HG03135 (cell line): Measurements from ENCODE around the gene CHSY1.
"Not testable (repeated sequence)": the region's sequence is repeated elsewhere in the genome, so short reads cannot be mapped to it uniquely, and the experiment has no call there.

Source experiments
- ATAC-seq: cut with Tn5 transposase; IDR thresholded peaks from one replicate; pipeline ENCODE4 v1.9.1; 2021; ENCODE audit warnings: mild to moderate bottlenecking, moderate library complexity; ENCODE audit not compliant: unreplicated experiment

Gene CHSY1, protein sequence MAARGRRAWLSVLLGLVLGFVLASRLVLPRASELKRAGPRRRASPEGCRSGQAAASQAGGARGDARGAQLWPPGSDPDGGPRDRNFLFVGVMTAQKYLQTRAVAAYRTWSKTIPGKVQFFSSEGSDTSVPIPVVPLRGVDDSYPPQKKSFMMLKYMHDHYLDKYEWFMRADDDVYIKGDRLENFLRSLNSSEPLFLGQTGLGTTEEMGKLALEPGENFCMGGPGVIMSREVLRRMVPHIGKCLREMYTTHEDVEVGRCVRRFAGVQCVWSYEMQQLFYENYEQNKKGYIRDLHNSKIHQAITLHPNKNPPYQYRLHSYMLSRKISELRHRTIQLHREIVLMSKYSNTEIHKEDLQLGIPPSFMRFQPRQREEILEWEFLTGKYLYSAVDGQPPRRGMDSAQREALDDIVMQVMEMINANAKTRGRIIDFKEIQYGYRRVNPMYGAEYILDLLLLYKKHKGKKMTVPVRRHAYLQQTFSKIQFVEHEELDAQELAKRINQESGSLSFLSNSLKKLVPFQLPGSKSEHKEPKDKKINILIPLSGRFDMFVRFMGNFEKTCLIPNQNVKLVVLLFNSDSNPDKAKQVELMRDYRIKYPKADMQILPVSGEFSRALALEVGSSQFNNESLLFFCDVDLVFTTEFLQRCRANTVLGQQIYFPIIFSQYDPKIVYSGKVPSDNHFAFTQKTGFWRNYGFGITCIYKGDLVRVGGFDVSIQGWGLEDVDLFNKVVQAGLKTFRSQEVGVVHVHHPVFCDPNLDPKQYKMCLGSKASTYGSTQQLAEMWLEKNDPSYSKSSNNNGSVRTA

DNA sequence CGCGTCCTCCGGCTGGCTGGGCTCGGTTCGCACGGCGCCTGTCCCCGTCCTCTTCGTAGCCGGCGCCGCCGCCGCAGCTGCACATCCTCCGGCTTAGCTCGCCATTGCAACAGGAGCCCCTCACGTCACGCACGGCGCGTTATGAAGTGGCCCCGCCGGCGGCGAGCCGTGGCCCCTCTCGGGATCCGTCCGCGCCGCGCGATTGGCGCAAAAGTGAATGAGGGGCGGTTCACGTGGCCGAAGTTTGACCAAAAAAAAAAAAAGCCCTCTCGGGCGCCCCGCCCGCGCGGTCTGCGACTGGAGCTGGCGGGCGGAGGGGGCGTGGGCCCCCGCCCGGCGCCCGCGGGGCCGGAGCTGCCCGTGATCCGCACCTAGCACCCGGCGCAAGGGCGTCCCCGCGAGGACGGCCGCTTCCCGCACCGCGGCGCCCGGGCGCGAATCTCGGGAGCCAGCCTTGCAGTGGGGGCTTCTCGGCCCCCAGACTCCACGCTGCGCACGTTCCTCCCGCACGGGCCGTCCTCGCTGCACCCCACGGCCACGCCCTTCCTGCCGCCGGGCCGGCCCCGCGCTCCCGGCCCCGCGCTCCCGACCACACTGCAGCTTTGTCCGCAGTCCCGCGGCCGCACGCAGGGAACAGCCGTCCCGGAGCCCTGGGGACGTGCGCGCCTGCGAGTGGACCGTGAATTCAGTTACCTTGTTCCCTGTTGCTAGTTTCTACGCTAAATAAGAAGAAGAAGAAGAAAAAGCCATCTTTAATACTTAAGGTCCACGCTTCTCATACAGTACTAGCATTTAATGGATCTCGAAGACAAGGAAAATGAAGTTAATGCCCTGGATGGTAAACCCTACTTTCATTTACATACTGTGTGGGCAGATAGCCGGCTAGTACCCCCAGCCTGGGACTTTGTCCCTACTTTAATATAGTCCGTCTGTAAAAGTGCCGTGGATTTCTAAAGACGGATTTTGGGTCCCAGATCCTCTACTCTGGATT, at the start of gene CHSY1:
Gene CHSY1 (minus strand): TSS at position 219 of the 991 bp plus-strand sequence. CDS start 592 bp downstream, outside the sequence.
- ATAC-seq, result peak; percentile 71

DNA sequence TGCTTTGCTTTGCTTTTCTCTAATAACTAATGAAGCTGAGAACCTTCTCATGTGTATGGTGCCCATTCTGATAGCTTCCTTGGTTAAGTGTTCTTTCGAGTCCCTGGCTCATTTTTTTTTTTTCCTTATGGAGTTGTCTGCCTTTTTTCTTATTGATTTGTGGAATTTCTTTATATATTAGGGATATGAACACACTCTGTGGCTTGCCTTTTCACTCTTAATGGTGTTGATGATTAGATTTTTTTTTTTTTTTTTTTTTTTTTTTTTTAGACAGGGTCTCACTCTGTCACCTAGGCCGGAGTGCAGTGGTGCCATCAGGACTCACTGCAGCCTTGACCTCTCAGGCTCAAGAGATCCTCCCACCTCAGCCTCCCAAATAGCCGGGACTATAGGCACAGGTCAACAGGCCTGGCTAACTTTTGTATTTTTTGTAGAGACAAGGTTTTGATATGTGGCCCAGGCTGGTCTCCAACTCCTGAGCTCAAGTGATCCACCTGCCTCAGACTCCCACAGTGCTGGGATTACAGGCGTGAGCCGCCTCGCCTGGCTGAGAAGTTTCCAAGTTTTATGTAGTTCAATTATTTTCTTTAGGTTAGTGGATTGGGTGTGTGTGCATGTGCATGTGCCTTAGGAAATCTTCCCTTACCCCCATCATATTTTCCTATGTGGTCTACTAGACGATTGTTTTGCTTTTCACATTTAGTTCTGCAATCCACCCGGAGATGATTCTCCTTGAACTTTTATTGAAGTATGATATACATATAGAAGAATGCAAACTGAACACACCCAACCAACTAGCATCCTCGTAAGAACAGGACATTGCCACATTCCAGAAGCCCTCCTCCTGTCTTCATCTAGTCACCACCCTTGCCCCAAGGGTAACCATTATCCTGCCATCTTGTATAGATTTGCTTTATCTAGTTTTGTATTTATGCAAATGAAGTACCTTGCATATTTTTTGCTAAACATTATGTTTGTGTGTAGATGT, 44.9 kb upstream of the CHSY1 start:
- no peak for ATAC-seq

- ATAC-seq, result no peak
These were observed 43.8 kb upstream of the CHSY1 start for GRCh38 chr15:101295607-101296161.

GRCh38 chr15:101294731-101295606, 43.1 kb upstream of the CHSY1 start, which contains the start of gene SNRPA1:
Gene SNRPA1 (minus strand): TSS chr15:101295248. CDS start chr15:101295178, 70 bp downstream.
- ATAC-seq, result peak; percentile 76

DNA sequence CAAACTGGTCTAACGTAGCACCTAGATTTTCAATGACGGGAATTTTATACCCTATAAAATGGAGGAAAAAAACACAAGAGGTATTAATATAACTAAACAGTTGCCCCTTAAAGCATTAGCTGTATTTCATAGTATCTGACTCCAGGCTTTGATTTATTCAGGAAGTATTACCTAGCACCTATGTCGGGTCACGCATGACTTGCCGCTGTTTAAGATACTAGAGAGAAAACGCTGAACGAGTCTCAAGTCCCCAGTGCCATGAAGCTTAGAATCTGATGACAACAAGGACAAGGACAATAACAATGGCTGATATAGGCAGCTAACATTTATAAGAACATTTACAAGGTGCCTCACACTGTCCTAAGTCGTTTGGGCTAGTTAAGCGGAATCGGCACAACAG, 41.3 kb upstream of the CHSY1 start:
- ATAC-seq, result no peak

DNA sequence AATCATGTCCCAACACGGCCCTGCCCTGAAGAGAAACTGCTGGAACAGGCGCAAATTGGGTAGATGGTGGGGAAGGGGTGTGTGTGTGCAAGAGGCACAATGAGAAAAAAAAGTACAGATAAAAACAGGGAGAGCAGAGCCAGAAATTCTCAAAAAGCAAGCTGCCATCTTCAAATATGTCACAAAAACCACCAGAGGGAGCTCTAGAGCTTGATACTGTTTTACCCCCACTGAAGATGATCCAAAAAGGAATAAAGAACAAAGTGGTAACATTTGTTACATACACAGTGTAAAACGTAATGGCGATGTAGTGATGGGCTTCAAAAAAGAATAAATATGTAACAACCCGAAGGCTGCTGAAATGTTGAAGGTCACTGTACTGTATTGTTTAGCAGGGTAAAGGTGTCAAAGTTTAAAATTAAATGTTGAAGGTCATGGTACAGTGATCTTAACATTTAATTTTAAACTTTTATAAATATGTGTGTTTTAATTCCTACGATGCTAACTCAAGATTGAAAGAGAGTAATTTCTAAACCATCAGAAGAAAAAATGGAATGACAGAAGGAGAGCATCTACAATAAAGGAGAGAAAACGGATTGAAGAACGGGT, 37.2 kb upstream of the CHSY1 start:
- ATAC-seq, result no peak

DNA sequence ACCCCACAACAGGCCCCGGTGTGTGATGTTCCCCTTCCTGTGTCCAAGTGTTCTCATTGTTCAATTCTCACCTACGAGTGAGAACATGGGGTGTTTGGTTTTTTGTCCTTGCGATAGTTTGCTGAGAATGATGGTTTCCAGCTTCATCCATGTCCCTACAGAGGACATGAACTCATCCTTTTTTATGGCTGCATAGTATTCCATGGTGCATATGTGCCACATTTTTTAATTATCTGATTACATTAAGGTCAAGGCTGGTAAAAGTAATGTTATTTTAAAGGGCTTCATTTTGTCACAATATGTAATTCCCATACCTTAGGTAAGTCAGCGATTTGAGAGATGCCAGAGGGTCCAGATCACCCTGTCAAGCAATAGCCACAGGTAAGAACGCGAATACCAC, 35.5 kb upstream of the CHSY1 start:
- ATAC-seq, result not testable (repeated sequence)

- ATAC-seq, result no peak
These were observed 34.7 kb upstream of the CHSY1 start for GRCh38 chr15:101286471-101287114.

GRCh38 chr15:101283931-101284330, 32.1 kb upstream of the CHSY1 start:
- no peak for ATAC-seq

- no peak for ATAC-seq
These were observed 28.2 kb upstream of the CHSY1 start for GRCh38 chr15:101280007-101280406.

DNA sequence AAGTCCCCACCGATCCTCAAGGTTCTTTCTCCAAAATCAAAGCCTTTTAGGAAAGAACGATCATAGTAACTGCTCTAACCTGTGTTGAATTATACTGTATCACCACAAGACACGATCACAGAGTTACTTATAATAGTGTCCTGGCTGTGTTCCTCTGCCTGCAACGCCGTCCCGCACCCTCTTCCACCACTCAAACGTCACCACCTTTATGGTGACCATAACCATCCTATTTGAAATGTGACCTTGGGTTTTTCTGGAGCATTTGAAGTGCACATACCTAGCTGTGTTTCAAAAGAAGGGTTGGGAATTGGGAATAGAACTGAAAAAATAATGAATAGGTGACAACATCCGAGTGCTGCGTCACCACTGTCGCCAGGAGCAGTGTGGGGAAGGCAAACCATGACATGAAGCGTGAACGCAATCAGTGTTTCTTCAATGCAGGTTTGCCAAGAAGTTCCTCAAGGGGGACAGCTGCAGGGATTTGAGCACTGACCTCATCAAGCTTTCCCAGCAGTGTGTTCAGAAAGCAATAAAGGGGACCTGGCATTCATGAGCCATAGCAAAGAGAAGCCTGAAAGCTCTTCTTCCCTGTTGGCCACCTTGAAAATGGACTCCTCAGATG, 26.2 kb upstream of the CHSY1 start:
- ATAC-seq, result no peak

DNA sequence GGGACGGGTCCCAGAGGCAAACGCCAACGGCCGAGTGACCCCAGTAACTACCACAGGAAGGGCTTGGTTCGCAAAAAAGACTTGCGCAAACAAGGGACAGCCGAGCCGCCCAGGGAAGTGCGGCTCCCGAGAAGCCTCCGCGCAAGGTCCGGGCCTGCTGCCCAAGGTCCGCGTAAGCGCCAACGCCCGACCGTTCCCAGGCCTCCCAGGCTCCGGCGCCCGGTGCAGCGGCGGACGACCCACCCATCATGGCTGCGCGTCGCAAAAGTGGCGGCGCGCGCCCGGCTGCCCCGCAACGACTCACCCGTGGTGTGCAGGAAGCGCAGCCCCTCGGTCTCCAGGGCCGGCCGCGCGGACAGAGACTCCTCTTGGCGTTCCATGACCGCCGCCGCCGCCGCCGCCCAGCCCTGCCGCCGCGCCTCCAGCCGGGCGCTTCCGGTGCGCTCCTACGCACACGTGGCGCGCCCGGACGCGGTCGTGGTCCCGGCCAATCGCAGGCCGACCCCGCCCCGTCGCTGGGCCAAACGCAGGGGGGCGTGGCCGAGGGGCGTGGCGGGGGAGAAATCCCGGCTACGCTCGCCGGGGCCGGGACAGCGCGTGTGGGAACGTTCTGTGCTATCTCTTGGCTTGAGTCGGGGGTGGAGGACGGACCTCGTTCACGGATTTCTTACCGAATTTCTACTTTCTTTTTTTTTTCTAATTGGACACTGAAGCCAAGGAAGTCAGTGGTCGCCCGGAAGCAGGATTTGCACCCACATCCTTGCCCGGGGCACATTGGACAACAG, 25.4 kb upstream of the CHSY1 start, which contains the start of gene SELENOS:
Gene SELENOS (minus strand): TSS at position 448 of the 785 bp plus-strand sequence. CDS start 68 bp downstream, at position 380.
- ATAC-seq, result peak; percentile 81

- ATAC-seq, result peak; percentile 37
These were observed 24.7 kb upstream of the CHSY1 start for GRCh38 chr15:101276501-101277037.

GRCh38 chr15:101275018-101275417, 23.2 kb upstream of the CHSY1 start:
- no peak for ATAC-seq

DNA sequence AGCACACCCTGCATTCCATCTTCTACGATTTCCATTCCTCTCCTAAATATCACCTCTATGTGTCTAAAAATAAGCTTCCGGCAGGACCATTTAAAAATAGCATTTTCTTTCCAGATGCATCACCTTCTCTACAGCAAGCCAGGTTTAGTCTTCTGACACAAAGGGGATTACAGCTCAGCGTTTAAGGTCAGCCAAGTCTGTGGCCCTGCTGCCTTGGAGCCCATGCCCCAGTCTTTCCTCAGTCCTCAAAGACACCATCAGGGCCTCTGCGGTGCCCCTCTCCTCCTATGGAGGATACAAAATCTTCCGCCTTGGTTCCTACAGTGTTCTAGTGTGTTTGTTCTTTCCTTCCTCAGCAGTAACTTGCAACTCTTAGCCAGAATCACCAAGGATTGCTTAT, 21.7 kb upstream of the CHSY1 start:
- no peak for ATAC-seq

GRCh38 chr15:101272584-101272983, 20.7 kb upstream of the CHSY1 start:
- no peak for ATAC-seq
